ENCODE data around the gene ATP8B1. TPM values are rescaled to one million over a fixed set of nuclear protein-coding genes. Genes with fewer than 3 reads are reported as not detected.

ATP8B1 gene
- total and polyA plus RNA-seq, 4 donors, result 3.9 to 22.0 (median 5.7) TPM

- TF ChIP-seq MAX (IDR thresholded peaks at IDR 0.05) (peak; percentile 26), FOXA2 (IDR thresholded peaks at IDR 0.05) (peak; percentile 47), EGR1 (IDR thresholded peaks at IDR 0.05; ENCODE audit: low read depth in 2 of 2) (no peak), GABPA (IDR thresholded peaks at IDR 0.05 in 1 of 2, conservative IDR thresholded peaks at IDR 0.05 in 1 of 2) (no peak)
- TF ChIP-seq, protein P1, sequence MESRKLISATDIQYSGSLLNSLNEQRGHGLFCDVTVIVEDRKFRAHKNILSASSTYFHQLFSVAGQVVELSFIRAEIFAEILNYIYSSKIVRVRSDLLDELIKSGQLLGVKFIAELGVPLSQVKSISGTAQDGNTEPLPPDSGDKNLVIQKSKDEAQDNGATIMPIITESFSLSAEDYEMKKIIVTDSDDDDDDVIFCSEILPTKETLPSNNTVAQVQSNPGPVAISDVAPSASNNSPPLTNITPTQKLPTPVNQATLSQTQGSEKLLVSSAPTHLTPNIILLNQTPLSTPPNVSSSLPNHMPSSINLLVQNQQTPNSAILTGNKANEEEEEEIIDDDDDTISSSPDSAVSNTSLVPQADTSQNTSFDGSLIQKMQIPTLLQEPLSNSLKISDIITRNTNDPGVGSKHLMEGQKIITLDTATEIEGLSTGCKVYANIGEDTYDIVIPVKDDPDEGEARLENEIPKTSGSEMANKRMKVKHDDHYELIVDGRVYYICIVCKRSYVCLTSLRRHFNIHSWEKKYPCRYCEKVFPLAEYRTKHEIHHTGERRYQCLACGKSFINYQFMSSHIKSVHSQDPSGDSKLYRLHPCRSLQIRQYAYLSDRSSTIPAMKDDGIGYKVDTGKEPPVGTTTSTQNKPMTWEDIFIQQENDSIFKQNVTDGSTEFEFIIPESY (IDR thresholded peaks at IDR 0.05), result no peak
- TF ChIP-seq, protein P2, sequence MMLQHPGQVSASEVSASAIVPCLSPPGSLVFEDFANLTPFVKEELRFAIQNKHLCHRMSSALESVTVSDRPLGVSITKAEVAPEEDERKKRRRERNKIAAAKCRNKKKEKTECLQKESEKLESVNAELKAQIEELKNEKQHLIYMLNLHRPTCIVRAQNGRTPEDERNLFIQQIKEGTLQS (IDR thresholded peaks at IDR 0.05), result no peak
These were observed 47.5 kb downstream of the ATP8B1 start (continued) for GRCh38 chr18:57755473-57756067.

- TF ChIP-seq HNF4A (conservative IDR thresholded peaks at IDR 0.05), result no peak
- TF ChIP-seq JUND (IDR thresholded peaks at IDR 0.05), result no peak
- no peak for TF ChIP-seq YY1 (IDR thresholded peaks at IDR 0.05)
- no peak for TF ChIP-seq SP1 (IDR thresholded peaks at IDR 0.05)
- TF ChIP-seq MAX (IDR thresholded peaks at IDR 0.05), result no peak
- no peak for TF ChIP-seq FOXA2 (IDR thresholded peaks at IDR 0.05)
- TF ChIP-seq RXRA (IDR thresholded peaks at IDR 0.05), result no peak
- no peak for TF ChIP-seq EGR1 (IDR thresholded peaks at IDR 0.05; ENCODE audit: low read depth in 2 of 2)
- TF ChIP-seq, protein P3, sequence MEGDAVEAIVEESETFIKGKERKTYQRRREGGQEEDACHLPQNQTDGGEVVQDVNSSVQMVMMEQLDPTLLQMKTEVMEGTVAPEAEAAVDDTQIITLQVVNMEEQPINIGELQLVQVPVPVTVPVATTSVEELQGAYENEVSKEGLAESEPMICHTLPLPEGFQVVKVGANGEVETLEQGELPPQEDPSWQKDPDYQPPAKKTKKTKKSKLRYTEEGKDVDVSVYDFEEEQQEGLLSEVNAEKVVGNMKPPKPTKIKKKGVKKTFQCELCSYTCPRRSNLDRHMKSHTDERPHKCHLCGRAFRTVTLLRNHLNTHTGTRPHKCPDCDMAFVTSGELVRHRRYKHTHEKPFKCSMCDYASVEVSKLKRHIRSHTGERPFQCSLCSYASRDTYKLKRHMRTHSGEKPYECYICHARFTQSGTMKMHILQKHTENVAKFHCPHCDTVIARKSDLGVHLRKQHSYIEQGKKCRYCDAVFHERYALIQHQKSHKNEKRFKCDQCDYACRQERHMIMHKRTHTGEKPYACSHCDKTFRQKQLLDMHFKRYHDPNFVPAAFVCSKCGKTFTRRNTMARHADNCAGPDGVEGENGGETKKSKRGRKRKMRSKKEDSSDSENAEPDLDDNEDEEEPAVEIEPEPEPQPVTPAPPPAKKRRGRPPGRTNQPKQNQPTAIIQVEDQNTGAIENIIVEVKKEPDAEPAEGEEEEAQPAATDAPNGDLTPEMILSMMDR (IDR thresholded peaks at IDR 0.05; ENCODE audit: low read depth, low read length, missing input control), result no peak
- H3K27ac ChIP-seq (ENCODE audit: low read depth in 1 of 2, low read length in 2 of 2), result no peak overlapping the region
- H3K36me3 ChIP-seq (ENCODE audit: control insufficient read depth in 4 of 4, insufficient read depth in 3 of 4, low read depth in 1 of 4, low read length in 3 of 4), result no peaks in the 10 kb centered on the region
- no peak overlapping the region for H3K4me3 ChIP-seq (ENCODE audit: low read depth in 1 of 3, low read length in 3 of 3)
- no peak for DNase-seq (ENCODE audit: low spot score)
- no peaks in the 10 kb centered on the region for H3K9me3 ChIP-seq (ENCODE audit: control insufficient read depth in 4 of 4, low read length in 3 of 4)
- H3K27me3 ChIP-seq (ENCODE audit: control insufficient read depth in 4 of 4, insufficient read depth in 4 of 4, low read length in 3 of 4), result no peaks in the 10 kb centered on the region
- WGBS, result 72% methylated on average over 5 of the region's 5 CpGs
- no peak overlapping the region for H3K9ac ChIP-seq (ENCODE audit: low read depth in 1 of 2, low read length in 2 of 2)
- peaks cover 4 to 10% (median 10%) of the 10 kb centered on the region in 4 donors for H3K4me1 ChIP-seq (ENCODE audit: control insufficient read depth in 4 of 4, insufficient read depth in 4 of 4, low read length in 3 of 4)
These were observed 48.4 kb downstream of the ATP8B1 start for GRCh38 chr18:57754577-57755338.

- H3K27me3 ChIP-seq (ENCODE audit: control insufficient read depth in 4 of 4, insufficient read depth in 4 of 4, low read length in 3 of 4), result no peaks in the 10 kb centered on the region
- H3K27ac ChIP-seq (ENCODE audit: low read depth in 1 of 2, low read length in 2 of 2), result no peak overlapping the region
- DNase-seq (ENCODE audit: low spot score), result no peak
- no peaks in the 10 kb centered on the region for H3K9me3 ChIP-seq (ENCODE audit: control insufficient read depth in 4 of 4, low read length in 3 of 4)
- H3K4me3 ChIP-seq (ENCODE audit: low read depth in 1 of 3, low read length in 3 of 3), result no peak overlapping the region
- TF ChIP-seq RAD21 (IDR thresholded peaks at IDR 0.05) (no peak), YY1 (IDR thresholded peaks at IDR 0.05) (no peak), JUND (IDR thresholded peaks at IDR 0.05) (no peak), MAX (IDR thresholded peaks at IDR 0.05) (no peak), GABPA (IDR thresholded peaks at IDR 0.05 in 1 of 2, conservative IDR thresholded peaks at IDR 0.05 in 1 of 2) (no peak), SP1 (IDR thresholded peaks at IDR 0.05) (no peak), FOXA1 (IDR thresholded peaks at IDR 0.05) (no peak), HNF4A (conservative IDR thresholded peaks at IDR 0.05) (no peak), TAF1 (conservative IDR thresholded peaks at IDR 0.05) (no peak)
- TF ChIP-seq, protein P2 (IDR thresholded peaks at IDR 0.05), result no peak
- TF ChIP-seq, protein P1 (IDR thresholded peaks at IDR 0.05), result no peak
- WGBS, result 42% methylated on average over 1 of the region's 1 CpG
- peaks cover 8 to 24% (median 15%) of the 10 kb centered on the region in 4 donors for H3K4me1 ChIP-seq (ENCODE audit: control insufficient read depth in 4 of 4, insufficient read depth in 4 of 4, low read length in 3 of 4)
- no peak overlapping the region for H3K9ac ChIP-seq (ENCODE audit: low read depth in 1 of 2, low read length in 2 of 2)
- peaks cover 0 to 2% (median 0%) of the 10 kb centered on the region in 4 donors for H3K36me3 ChIP-seq (ENCODE audit: control insufficient read depth in 4 of 4, insufficient read depth in 3 of 4, low read depth in 1 of 4, low read length in 3 of 4)
These were observed 50.1 kb downstream of the ATP8B1 start for GRCh38 chr18:57753063-57753462.

Measured in liver (tissue), 9 donors.